Middle frontal gyrus (tissue), 1 donor: ENCODE results near the gene ANKRD50.

Source experiments
- DNase-seq: peaks from one replicate; pipeline ENCODE4 v3.0.0-alpha.2; 2015; ENCODE audit warnings: low spot score; ENCODE audit errors: extremely low spot score

Gene ANKRD50

GRCh38 chr4:124710015-124710741, 2.4 kb downstream of the ANKRD50 start:
- DNase-seq: no peak

- no peak for DNase-seq
Observed at GRCh38 chr4:124708517-124709300, 3.8 kb downstream of the ANKRD50 start.

GRCh38 chr4:124705393-124705792, 7.1 kb downstream of the ANKRD50 start:
- no peak for DNase-seq

- no peak for DNase-seq
Observed at GRCh38 chr4:124703154-124703553, 9.4 kb downstream of the ANKRD50 start.

- no peak for DNase-seq
Observed at GRCh38 chr4:124697441-124697840, 15.1 kb downstream of the ANKRD50 start.

- DNase-seq: no peak
Observed at GRCh38 chr4:124696182-124696581, 16.4 kb downstream of the ANKRD50 start.

- no peak for DNase-seq
Observed at GRCh38 chr4:124694946-124695598, 17.5 kb downstream of the ANKRD50 start.

GRCh38 chr4:124694306-124694705, 18.2 kb downstream of the ANKRD50 start:
- DNase-seq: no peak

- DNase-seq: no peak
Observed at GRCh38 chr4:124691801-124692200, 20.7 kb downstream of the ANKRD50 start.

GRCh38 chr4:124686279-124686678, 26.3 kb downstream of the ANKRD50 start:
- DNase-seq: no peak

- DNase-seq: no peak
Observed at GRCh38 chr4:124685851-124686250, 26.7 kb downstream of the ANKRD50 start.

GRCh38 chr4:124684301-124684700, 28.2 kb downstream of the ANKRD50 start:
- DNase-seq: no peak

GRCh38 chr4:124682384-124682783, 30.1 kb downstream of the ANKRD50 start:
- no peak for DNase-seq

- DNase-seq: no peak
Observed at GRCh38 chr4:124666496-124666895, 46.0 kb downstream of the ANKRD50 start.

- no peak for DNase-seq
Observed at GRCh38 chr4:124658795-124659194, 53.7 kb downstream of the ANKRD50 start.

- no peak for DNase-seq
Observed at GRCh38 chr4:124650614-124651013, 61.9 kb downstream of the ANKRD50 start.

GRCh38 chr4:124647599-124647998, 64.9 kb downstream of the ANKRD50 start:
- no peak for DNase-seq

GRCh38 chr4:124644621-124645020, 67.9 kb downstream of the ANKRD50 start:
- DNase-seq: no peak

- DNase-seq: no peak
Observed at GRCh38 chr4:124642846-124643245, 69.7 kb downstream of the ANKRD50 start.

- DNase-seq: no peak
Observed at GRCh38 chr4:124641715-124642381, 70.7 kb downstream of the ANKRD50 start.

GRCh38 chr4:124640022-124640730, 72.4 kb downstream of the ANKRD50 start:
- no peak for DNase-seq
